ENCODE measurements around the gene LMX1B.

DNA sequence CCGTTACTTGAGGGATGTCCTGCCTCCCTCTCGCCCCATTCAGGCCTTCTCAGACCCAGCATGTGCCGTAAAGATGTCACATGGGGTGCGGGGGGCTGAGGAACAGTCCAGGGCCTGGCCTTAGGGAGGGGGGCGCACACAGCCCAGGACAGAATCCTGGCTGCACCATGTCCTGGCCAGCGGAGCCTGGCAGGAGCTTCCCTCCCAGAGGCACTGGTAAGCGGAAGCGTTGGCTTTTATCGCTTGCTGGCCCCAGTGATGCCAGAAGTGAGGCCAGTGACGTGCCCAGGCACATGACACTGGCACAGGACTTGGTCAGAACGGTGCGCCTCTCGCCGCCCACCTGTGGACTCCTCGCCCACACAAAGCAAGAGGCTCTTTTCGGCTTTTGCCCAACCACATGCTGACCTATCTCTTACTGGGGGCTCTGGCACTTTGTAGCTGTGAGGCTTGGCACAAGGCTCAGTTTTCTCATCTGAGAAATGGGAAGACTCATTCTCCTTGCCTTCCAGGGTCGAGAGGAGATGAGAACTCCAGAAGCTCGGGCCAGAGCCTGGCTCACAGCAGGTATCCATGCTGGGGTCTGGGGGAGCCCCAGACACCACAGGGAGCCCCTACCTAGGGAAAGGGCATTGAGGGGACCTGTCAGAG lies 59.0 kb downstream of the LMX1B start:
- TF ChIP-seq, protein P1, sequence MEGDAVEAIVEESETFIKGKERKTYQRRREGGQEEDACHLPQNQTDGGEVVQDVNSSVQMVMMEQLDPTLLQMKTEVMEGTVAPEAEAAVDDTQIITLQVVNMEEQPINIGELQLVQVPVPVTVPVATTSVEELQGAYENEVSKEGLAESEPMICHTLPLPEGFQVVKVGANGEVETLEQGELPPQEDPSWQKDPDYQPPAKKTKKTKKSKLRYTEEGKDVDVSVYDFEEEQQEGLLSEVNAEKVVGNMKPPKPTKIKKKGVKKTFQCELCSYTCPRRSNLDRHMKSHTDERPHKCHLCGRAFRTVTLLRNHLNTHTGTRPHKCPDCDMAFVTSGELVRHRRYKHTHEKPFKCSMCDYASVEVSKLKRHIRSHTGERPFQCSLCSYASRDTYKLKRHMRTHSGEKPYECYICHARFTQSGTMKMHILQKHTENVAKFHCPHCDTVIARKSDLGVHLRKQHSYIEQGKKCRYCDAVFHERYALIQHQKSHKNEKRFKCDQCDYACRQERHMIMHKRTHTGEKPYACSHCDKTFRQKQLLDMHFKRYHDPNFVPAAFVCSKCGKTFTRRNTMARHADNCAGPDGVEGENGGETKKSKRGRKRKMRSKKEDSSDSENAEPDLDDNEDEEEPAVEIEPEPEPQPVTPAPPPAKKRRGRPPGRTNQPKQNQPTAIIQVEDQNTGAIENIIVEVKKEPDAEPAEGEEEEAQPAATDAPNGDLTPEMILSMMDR (IDR thresholded peaks at IDR 0.05), result no peak
- no peak for TF ChIP-seq POLR2A (IDR thresholded peaks at IDR 0.05)

All from lower leg skin (tissue), 3 donors.